Lung (tissue), 12 donors: Measurements from ENCODE around the gene ERO1B. TPM values are rescaled to one million over a fixed set of nuclear protein-coding genes. Genes with fewer than 3 reads are reported as not detected.

Experiments used
- ATAC-seq: fragments of 200-7000 bp; cut with Tn5 transposase; one replicate; pipeline ENCODE4 v1.9.1; 2020; ENCODE audit warnings: moderate number of reproducible peaks; ENCODE audit not compliant: insufficient read depth, low FRiP score
- DNase-seq, 3 donors: peaks; one replicate each; pipeline ENCODE4 v3.0.0-alpha.2; 2013 to 2017
- H3K27ac ChIP-seq, 2 donors: one replicate each; pipeline ENCODE4 v1.5.1; 2013; ENCODE audit warnings: mild to moderate bottlenecking in 2 of 2, moderate library complexity in 2 of 2, control low read depth in 1 of 2, inconsistent platforms in 1 of 2, low read depth in 1 of 2, low read length in 1 of 2
- H3K27me3 ChIP-seq, 3 donors: one replicate each; pipeline ENCODE4 v1.5.1; 2013; ENCODE audit warnings: low read length in 2 of 3; ENCODE audit not compliant: control insufficient read depth in 3 of 3, insufficient read depth in 3 of 3
- H3K36me3 ChIP-seq, 4 donors: one replicate each; pipeline ENCODE4 v1.5.1; 2013; ENCODE audit warnings: low read length in 4 of 4, mild to moderate bottlenecking in 1 of 4, moderate library complexity in 1 of 4; ENCODE audit not compliant: control insufficient read depth in 4 of 4, insufficient read depth in 4 of 4
- H3K4me1 ChIP-seq, 5 donors: one replicate each; pipeline ENCODE4 v1.5.1; 2013; ENCODE audit warnings: low read length in 5 of 5, mild to moderate bottlenecking in 2 of 5, moderate library complexity in 1 of 5; ENCODE audit not compliant: control insufficient read depth in 5 of 5, insufficient read depth in 5 of 5
- H3K4me3 ChIP-seq: one replicate; pipeline ENCODE4 v1.5.1; 2013; ENCODE audit warnings: mild to moderate bottlenecking, control low read depth, moderate library complexity
- H3K9ac ChIP-seq, 2 donors: one replicate each; pipeline ENCODE4 v1.5.1; 2013; ENCODE audit warnings: low read length in 2 of 2, control low read depth in 1 of 2; ENCODE audit not compliant: insufficient read depth in 1 of 2
- H3K9me3 ChIP-seq, 4 donors: one replicate each; pipeline ENCODE4 v1.5.1; 2013; ENCODE audit warnings: low read length in 3 of 4, mild to moderate bottlenecking in 1 of 4, moderate library complexity in 1 of 4; ENCODE audit not compliant: control insufficient read depth in 4 of 4, insufficient read depth in 3 of 4
- CTCF ChIP-seq: IDR thresholded peaks from 2 replicates; pipeline ENCODE4 v1.5.1; 2012; ENCODE audit warnings: mild to moderate bottlenecking; ENCODE audit errors: control extremely low read depth, extremely low read depth
- WGBS, 2 donors: extraction: QIAGEN DNeasy Blood & Tissue Kit; methylation state at CpG; one replicate each; pipeline ENCODE4 v1.1.7; 2013; 5-methylcytosine and 5-hydroxymethylcytosine counted together
- polyA plus RNA-seq, 2 donors: library from polyadenylated mRNA; stranded (reverse); fragments of 200-250 nt; gene quantifications; one replicate each; pipeline ENCODE4 v1.2.1, GENCODE V29; 2013
- total RNA-seq, 2 donors: library from RNA; depleted of rRNA in 1 of 2; stranded (reverse); fragments of >200 nt in 1 of 2; gene quantifications; one replicate each; pipeline ENCODE4 v1.2.1, GENCODE V29; 2014 to 2021
- donor health status: control.
- donor health status: control.
- donor health status: Bipolar disorder and iron deficiency.
- donor health status: healthy.
- donor health status: DM: yes; HTN: yes; CAD: no.

Gene ERO1B
- total and polyA plus RNA-seq, 4 donors: 2.7 to 15.3 (median 4.6) TPM

- Histone ChIP-seq H3K4me3 (no peak overlapping the region), H3K4me1 (peaks cover 0 to 7% (median 0%) of the 10 kb centered on the region in 5 donors), H3K27me3 (no peaks in the 10 kb centered on the region), H3K9me3 (peaks cover 0 to 2% (median 0%) of the 10 kb centered on the region in 4 donors), H3K9ac (no peak overlapping the region), H3K27ac (peak overlapping the region in 1 of 2 donors; percentile 48), H3K36me3 (no peaks in the 10 kb centered on the region)
- ATAC-seq (peak; percentile 62), DNase-seq (peak in 2 of 3 donors; percentile 18 to 35)
- 68 to 70% methylated on average over 10 of the region's 10 CpGs for WGBS, 2 donors
- no peak for TF ChIP-seq CTCF
Observed at GRCh38 chr1:236168716-236169429, 112.9 kb downstream of the ERO1B start.

DNA sequence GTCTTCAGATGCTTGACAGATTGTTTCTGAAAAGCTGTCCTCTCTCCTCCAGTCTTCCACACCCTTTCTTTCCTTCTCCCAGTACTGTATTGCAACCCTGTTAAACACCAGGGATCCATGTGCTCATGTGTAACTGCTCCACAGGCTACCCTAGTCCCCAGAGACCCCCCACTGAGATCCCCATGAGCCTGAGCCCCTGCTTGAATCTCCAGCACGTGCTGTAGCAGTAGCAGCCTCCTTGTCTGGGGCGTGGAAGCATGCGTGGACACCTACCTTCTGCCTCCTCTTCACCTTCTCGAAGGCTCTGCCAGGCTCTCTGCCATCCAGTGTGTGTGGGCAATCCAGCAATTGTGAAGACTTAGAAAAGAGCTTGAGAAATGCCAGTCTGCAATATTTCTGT lies 114.2 kb downstream of the ERO1B start:
- TF ChIP-seq CTCF: no peak
- ATAC-seq (no peak), DNase-seq (no peak)
- Histone ChIP-seq H3K4me1 (peaks cover 0 to 7% (median 0%) of the 10 kb centered on the region in 5 donors), H3K36me3 (no peaks in the 10 kb centered on the region), H3K9ac (no peak overlapping the region), H3K27me3 (no peaks in the 10 kb centered on the region), H3K9me3 (peaks cover 0 to 2% (median 0%) of the 10 kb centered on the region in 4 donors), H3K4me3 (no peak overlapping the region), H3K27ac (no peak overlapping the region)
- WGBS, 2 donors: 94 to 97% methylated on average over 4 of the region's 4 CpGs

DNA sequence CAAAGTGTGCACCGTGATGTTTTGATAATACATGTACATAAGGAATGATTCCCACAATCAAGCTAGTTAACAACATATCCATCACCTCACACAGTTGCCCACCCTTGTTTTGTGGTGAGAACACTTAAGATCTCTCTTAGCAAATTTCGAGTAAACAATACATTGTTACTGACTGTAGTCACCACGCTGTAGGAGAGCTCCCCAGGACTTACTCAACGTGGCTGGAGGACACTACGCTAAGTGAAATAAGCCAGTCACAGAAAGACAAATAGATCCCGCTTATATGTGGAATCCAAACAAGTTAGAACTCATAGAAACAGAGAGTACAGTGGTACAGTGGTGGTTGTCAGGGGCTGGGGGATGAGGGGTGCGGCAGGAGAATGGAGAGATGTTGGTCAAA lies 114.6 kb downstream of the ERO1B start:
- no peak for ATAC-seq
- no peak for DNase-seq

More for the DNA sequence above, 114.6 kb downstream of the ERO1B start:
- Histone ChIP-seq H3K9ac (no peak overlapping the region), H3K9me3 (peaks cover 0 to 5% (median 0%) of the 10 kb centered on the region in 4 donors), H3K4me1 (peaks cover 0 to 7% (median 0%) of the 10 kb centered on the region in 5 donors), H3K36me3 (no peaks in the 10 kb centered on the region), H3K27me3 (no peaks in the 10 kb centered on the region), H3K4me3 (no peak overlapping the region), H3K27ac (no peak overlapping the region)
- TF ChIP-seq CTCF: no peak
- WGBS, 2 donors: 89 to 96% methylated on average over 7 of the region's 7 CpGs
